HG02678 (cell line): ENCODE results near the gene SLC4A4.

Experiments
- ATAC-seq: cut with Tn5 transposase; IDR thresholded peaks from one replicate; pipeline ENCODE4 v1.9.1; 2021; ENCODE audit warnings: mild to moderate bottlenecking, moderate library complexity; ENCODE audit not compliant: unreplicated experiment

SLC4A4 gene

GRCh38 chr4:71586087-71586763 lies 247.4 kb downstream of the SLC4A4 start:
- ATAC-seq = no peak

GRCh38 chr4:71587995-71588394 lies 249.2 kb downstream of the SLC4A4 start:
- ATAC-seq = no peak

GRCh38 chr4:71592793-71593192 lies 254.0 kb downstream of the SLC4A4 start:
- no peak for ATAC-seq

- no peak for ATAC-seq
Measured at GRCh38 chr4:71593311-71593710, 254.5 kb downstream of the SLC4A4 start.

- ATAC-seq = no peak
Measured at GRCh38 chr4:71595576-71596108, 256.8 kb downstream of the SLC4A4 start.

GRCh38 chr4:71599578-71599977 lies 260.8 kb downstream of the SLC4A4 start:
- ATAC-seq = no peak

- no peak for ATAC-seq
Measured at GRCh38 chr4:71602289-71602900, 263.6 kb downstream of the SLC4A4 start.

GRCh38 chr4:71604785-71605184 lies 266.0 kb downstream of the SLC4A4 start:
- ATAC-seq = peak; percentile 86

- no peak for ATAC-seq
Measured at GRCh38 chr4:71607109-71607508, 268.3 kb downstream of the SLC4A4 start.

GRCh38 chr4:71607780-71608677 lies 269.2 kb downstream of the SLC4A4 start:
- no peak for ATAC-seq

- ATAC-seq = no peak
Measured at GRCh38 chr4:71608678-71609071, 269.9 kb downstream of the SLC4A4 start.

- no peak for ATAC-seq
Measured at GRCh38 chr4:71609167-71609566, 270.3 kb downstream of the SLC4A4 start.

GRCh38 chr4:71609651-71610050 lies 270.8 kb downstream of the SLC4A4 start:
- ATAC-seq = no peak

GRCh38 chr4:71614621-71615020 lies 275.8 kb downstream of the SLC4A4 start:
- ATAC-seq = no peak

- ATAC-seq = no peak
Measured at GRCh38 chr4:71616168-71616811, 277.5 kb downstream of the SLC4A4 start.
